ENCODE measurements around the gene SUMO3. TPM values are rescaled to one million over a fixed set of nuclear protein-coding genes. Genes with fewer than 3 reads are reported as not detected.
A peak's percentile ranks its signal among the peaks of the same experiment; 100 is the strongest.
"Not testable (repeated sequence)": the region's sequence is repeated elsewhere in the genome, so short reads cannot be mapped to it uniquely, and the experiment has no call there.

Gene SUMO3
- total RNA-seq, 1 donor from 2014 or later, result 65.5 TPM

DNA sequence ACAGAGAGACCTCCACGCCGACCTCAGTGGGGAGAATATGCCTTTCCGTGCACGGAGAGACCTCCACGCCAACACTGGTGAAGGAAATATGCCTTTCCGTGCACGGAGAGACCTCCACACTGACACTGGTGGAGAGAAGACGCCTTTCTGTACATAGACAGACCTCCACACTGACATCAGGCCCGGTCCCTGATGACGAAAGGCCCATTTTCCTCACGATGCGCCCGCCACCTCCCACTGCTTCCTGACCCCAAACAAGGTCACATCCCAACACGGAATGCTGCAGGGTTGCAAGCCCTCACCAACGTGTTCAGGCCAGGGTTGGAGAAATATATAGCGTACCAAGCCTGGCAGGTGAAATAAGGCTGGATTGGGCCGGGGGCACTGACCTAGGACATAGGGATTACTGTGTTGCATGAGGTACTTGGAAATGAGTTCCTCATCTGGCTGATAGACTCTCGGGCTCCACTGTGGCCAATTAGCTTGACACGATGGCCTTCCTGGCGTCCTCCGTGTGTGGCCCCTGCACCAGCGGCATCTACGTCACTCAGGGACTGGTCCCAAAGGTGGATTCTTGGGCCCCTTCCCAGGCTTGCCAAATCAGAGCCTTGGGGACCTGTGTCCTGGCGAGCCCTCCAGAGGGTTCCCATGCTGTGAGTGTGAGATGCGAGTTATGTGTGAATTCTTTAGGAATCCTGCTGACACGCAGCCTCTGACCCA is 16.5 kb upstream of the SUMO3 start:
- DNase-seq (ENCODE audit: low spot score) (peak; percentile 40), ATAC-seq (no peak)
- intact Hi-C loops (cut with DNase I), result no loop called here

DNA sequence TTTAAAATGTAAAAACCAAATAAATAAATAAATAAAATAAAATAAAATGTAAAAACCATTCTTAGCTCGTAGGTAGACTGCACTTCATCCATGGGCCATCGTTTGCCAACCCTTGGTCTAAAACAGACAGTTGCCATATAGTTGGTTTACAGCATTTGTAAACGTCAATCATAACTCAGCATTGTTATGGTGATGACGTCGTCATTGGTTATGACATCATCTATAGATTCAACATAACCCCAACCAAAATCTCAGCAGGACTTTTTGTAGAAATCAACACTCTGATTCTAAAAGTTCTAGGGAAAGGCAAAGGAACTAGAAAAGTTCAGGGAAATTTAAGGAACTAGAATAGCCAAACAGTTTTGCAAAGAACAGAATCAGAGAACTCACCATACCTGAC is 15.8 kb upstream of the SUMO3 start:
- intact Hi-C loops (cut with DNase I), result no loop called here
- DNase-seq (ENCODE audit: low spot score), result no peak
- ATAC-seq, result no peak

GRCh38 chr21:44832516-44833255 is 14.8 kb upstream of the SUMO3 start:
- ATAC-seq; DNase-seq (ENCODE audit: low spot score); intact Hi-C loops (cut with DNase I): not testable (repeated sequence)

- DNase-seq (ENCODE audit: low spot score), result no peak
Observed at GRCh38 chr21:44831227-44831860, 13.5 kb upstream of the SUMO3 start.

GRCh38 chr21:44829507-44830092 is 11.7 kb upstream of the SUMO3 start:
- intact Hi-C loops (cut with DNase I), result no loop called here
- no peak for DNase-seq (ENCODE audit: low spot score)
- ATAC-seq, result no peak

More at GRCh38 chr21:44831227-44831860, 13.5 kb upstream of the SUMO3 start:
- ATAC-seq, result no peak
- intact Hi-C loops (cut with DNase I), result no loop called here

GRCh38 chr21:44828362-44829056 is 10.6 kb upstream of the SUMO3 start:
- DNase-seq (ENCODE audit: low spot score) (no peak), ATAC-seq (no peak)
- intact Hi-C loops (cut with DNase I), result no loop called here

- intact Hi-C loops (cut with DNase I), result no loop called here
- DNase-seq (ENCODE audit: low spot score) (no peak), ATAC-seq (no peak)
Observed at GRCh38 chr21:44823179-44823660, 5.4 kb upstream of the SUMO3 start.

- ATAC-seq, result no peak
- intact Hi-C loops (cut with DNase I), result no loop called here
- no peak for DNase-seq (ENCODE audit: low spot score)
Observed at GRCh38 chr21:44822484-44823178, 4.8 kb upstream of the SUMO3 start.

GRCh38 chr21:44820851-44821250 is 3.0 kb upstream of the SUMO3 start:
- intact Hi-C loops (cut with DNase I), result no loop called here
- DNase-seq (ENCODE audit: low spot score) (no peak), ATAC-seq (no peak)

DNA sequence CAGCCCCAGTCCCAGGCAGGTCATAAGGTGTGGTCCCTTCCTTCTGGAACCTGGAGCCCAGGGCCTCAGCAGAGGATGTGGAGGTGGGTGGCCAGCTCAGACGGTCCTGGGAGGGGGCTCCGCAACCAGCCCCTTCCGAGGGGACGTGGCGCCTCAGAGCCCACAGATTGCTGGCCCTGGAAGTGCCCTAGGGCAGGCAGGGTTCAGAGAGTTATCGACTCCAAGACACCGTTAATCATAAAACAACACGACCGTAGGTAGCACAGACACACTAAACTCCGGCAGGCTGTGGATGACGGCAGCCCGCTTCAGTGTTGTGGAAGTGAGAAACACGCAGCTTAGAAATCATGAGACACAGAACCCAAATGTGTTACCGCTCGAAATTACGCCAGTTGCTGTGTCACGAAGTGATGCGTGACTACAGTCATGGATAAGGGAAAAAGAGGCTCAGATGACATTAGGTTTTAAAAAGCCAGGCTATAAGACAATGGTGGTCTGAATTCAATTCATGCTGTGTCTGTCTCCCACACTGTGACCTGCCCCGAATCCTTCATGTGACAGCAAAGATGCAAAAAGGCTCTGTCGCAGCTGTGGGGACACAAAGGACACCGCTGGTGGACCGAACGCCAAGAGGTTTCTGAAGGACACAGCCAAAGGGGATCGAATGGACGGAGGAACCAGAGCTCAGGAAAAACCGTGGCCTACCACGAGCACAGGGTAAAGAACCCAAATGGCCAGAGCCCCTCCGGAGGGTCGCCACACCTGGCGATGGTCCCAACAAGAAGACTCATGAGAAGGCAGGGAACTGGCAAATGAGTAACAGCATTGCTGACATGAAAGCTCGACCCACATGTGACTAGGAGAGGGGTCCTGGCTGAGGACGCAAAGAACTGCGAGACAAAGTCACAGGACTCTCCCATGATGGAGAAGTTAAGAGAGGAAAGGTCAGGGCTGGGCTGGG is 1.7 kb upstream of the SUMO3 start:
- DNase-seq (ENCODE audit: low spot score), result no peak
- ATAC-seq, result no peak
- intact Hi-C loops (cut with DNase I), result no loop called here

- intact Hi-C loops (cut with DNase I), result no loop called here
- DNase-seq (ENCODE audit: low spot score), result no peak
- ATAC-seq, result no peak
Observed at GRCh38 chr21:44818640-44819011, 764 bp upstream of the SUMO3 start.

DNA sequence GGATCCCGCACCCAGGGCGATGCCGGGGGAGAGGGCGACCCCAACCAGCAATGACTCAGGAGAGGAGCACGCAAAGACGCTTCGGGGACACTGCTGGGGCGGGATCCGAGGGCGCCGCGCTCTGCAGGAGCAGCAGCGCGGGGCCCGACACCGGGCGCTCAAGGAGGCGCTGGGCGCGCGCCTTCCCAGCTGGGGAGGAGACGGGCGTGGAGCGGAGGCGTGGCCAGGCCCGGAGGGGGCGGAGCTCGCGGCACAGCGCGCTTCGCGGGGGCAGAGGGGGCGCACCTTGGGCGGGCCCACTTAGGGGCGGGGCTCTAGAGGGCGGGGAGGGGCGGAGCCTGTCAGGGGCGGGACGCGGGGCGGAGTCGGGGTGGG is 369 bp downstream of the SUMO3 start:
- ATAC-seq, result peak; percentile 97
- DNase-seq (ENCODE audit: low spot score), result peak; percentile 97
- intact Hi-C loops (cut with DNase I), result no loop called here

GRCh38 chr21:44816761-44817505 is 929 bp downstream of the SUMO3 start:
- peak; percentile 19 for ATAC-seq
- no peak for DNase-seq (ENCODE audit: low spot score)
- intact Hi-C loops (cut with DNase I), result no loop called here

DNA sequence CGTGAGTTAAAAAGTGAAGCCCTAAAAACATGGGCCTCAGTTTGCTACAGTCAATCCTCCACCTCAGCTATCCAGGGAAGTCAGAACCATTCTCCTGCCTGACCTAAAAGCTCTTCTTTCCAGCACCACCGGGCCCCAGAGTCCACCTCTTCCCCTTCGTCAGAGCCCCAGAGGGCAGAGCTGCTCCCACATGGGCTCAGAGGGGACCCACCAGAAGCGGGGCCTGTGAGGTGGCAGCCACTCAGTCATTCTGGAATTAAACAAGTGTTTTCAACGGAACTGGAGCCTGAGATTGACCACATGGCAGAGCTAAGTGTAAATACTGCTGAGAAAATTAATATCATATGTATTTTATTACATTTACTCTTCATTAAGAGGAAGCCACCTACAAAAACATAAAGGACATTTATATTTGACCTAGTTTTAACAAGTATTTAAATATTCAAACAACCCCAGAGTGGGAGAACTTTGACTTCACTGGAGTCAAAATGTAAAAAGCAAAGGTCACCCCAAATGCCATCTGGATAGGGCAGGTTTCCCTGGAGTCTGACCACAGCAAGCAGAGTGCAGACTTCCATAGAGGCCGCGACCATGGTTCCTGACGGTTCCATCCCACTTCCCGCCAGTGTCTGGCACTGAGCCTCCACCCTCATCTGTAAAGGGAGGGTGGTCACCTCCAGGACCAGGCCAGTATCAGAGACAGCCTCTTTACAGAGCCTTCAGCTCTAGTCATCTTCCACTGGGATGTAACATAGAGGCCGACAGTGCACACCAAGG is 1.8 kb downstream of the SUMO3 start:
- ATAC-seq (no peak), DNase-seq (ENCODE audit: low spot score) (no peak)
- intact Hi-C loops (cut with DNase I), result no loop called here

DNA sequence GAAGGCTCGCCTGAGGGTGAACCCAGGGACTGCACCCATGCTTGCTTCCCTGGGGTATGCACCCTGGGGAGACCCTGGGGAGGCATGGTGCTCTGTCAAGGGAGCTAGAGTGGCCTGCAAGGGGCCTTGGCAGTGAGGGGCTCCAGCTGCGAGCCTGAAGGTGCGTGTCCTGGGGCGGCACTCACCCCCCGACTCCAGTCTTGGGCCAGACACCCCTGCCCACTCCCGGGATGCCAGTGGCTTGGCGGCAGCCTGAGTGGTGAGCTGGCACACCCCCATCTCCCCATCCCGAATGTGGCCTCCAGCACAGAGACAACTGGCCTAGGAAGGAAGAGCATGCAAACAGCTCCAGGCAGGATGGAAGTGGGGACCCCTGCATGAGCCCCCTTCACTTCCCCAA is 2.6 kb downstream of the SUMO3 start:
- no peak for ATAC-seq
- intact Hi-C loops (cut with DNase I), result no loop called here

DNA sequence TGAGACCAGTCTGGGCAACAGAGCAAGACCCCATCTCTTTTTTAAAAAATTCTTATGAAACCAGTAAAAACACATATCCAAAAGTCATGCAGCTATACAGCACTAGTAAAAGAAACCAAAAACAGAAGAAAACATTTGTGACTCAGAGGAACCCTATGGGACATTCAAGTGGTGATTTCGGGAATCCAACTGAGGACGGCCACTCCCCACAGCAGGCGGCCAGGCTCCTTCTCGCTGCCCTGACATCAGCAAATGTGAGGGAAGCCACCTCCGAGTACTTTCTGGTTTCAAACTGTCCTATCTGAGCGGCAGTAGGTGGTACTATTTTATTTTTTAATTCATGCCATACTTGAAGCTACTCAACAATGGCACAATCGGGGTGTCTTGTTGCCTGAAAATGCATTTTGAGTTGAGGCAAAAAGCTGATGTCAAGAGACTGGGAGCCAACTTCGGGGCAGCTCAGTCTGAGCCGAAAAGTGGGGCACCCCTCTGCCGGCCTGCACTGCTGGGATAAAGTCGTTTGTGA is 3.3 kb downstream of the SUMO3 start:
- no peak for ATAC-seq
- intact Hi-C loops (cut with DNase I), result no loop called here
- no peak for DNase-seq (ENCODE audit: low spot score)

More for the DNA sequence above, 2.6 kb downstream of the SUMO3 start:
- DNase-seq (ENCODE audit: low spot score), result no peak
